CD8-positive, alpha-beta memory T cell (primary cell): ENCODE measurements around the gene PRDM4. TPM values are rescaled to one million over a fixed set of nuclear protein-coding genes. Genes with fewer than 3 reads are reported as not detected.
"Not testable (repeated sequence)": the region's sequence is repeated elsewhere in the genome, so short reads cannot be mapped to it uniquely, and the experiment has no call there.

Experiments
- CTCF ChIA-PET: fragments of 350-600 bp; sonication (Branson Sonifier 250); formaldehyde crosslinking; loops from one replicate; lab custom pipeline; 2021; ENCODE audit warnings: antibody characterized with exemption; lab: Charles Lee
- POLR2A ChIA-PET: fragments of 350-600 bp; sonication (Branson Sonifier 250); formaldehyde crosslinking; loops from one replicate; lab custom pipeline; 2021; ENCODE audit warnings: antibody characterized with exemption; lab: Charles Lee
- DNase-seq, 5 donors: peaks; one replicate each; pipeline versions ENCODE4 v3.0.0 to v3.0.0-alpha.2; 2020 to 2022; ENCODE audit warnings: mixed read lengths in 1 of 5
- H3K27ac ChIP-seq: one replicate; pipeline ENCODE4 v1.7.0; 2013; ENCODE audit warnings: low read depth, mild to moderate bottlenecking, low read length, moderate library complexity
- H3K27me3 ChIP-seq: 2 replicates; pipeline ENCODE4 v1.7.0; 2013; ENCODE audit warnings: low read length, mild to moderate bottlenecking; ENCODE audit not compliant: insufficient read depth, poor library complexity, severe bottlenecking
- H3K36me3 ChIP-seq: 2 replicates; pipeline ENCODE4 v1.7.0; 2013; ENCODE audit warnings: mild to moderate bottlenecking, low read length, moderate library complexity; ENCODE audit not compliant: insufficient read depth
- H3K4me1 ChIP-seq: 2 replicates; pipeline ENCODE4 v1.7.0; 2013; ENCODE audit warnings: mild to moderate bottlenecking, low read length, moderate library complexity; ENCODE audit not compliant: insufficient read depth
- H3K4me3 ChIP-seq: 2 replicates; pipeline ENCODE4 v1.7.0; 2013; ENCODE audit warnings: mild to moderate bottlenecking, low read length
- H3K9me3 ChIP-seq: 2 replicates; pipeline ENCODE4 v1.7.0; 2013; ENCODE audit warnings: mild to moderate bottlenecking, low read length
- H3K27ac Mint-ChIP-seq, 8 donors: one replicate each; pipeline ENCODE4 v1.8.0; 2020 to 2021; ENCODE audit warnings: mixed read lengths in 8 of 8, mild to moderate bottlenecking in 6 of 8, inconsistent platforms in 3 of 8, moderate library complexity in 3 of 8
- H3K27me3 Mint-ChIP-seq, 2 donors: one replicate each; pipeline ENCODE4 v1.8.0; 2020 to 2021; ENCODE audit warnings: mixed read lengths in 2 of 2, mild to moderate bottlenecking in 1 of 2, moderate library complexity in 1 of 2
- H3K36me3 Mint-ChIP-seq, 3 donors: one replicate each; pipeline ENCODE4 v1.8.0; 2020 to 2021; ENCODE audit warnings: mixed read lengths in 3 of 3, inconsistent platforms in 1 of 3, mild to moderate bottlenecking in 1 of 3
- H3K4me1 Mint-ChIP-seq, 3 donors: one replicate each; pipeline ENCODE4 v1.8.0; 2020 to 2021; ENCODE audit warnings: mixed read lengths in 3 of 3, inconsistent platforms in 1 of 3, mild to moderate bottlenecking in 1 of 3
- H3K4me3 Mint-ChIP-seq, 7 donors: one replicate each; pipeline ENCODE4 v1.8.0; 2020 to 2021; ENCODE audit warnings: mixed read lengths in 7 of 7, mild to moderate bottlenecking in 6 of 7, moderate library complexity in 4 of 7, inconsistent platforms in 2 of 7
- H3K9me3 Mint-ChIP-seq, 5 donors: one replicate each; pipeline ENCODE4 v1.8.0; 2020 to 2022; ENCODE audit warnings: mixed read lengths in 5 of 5, mild to moderate bottlenecking in 3 of 5, moderate library complexity in 2 of 5, inconsistent platforms in 1 of 5
- polyA plus RNA-seq: library from polyadenylated mRNA; unstranded; fragments of 300-500 nt; fragmentation: Illumina TruSeq; gene quantifications from one replicate; pipeline ENCODE4 v1.2.3, GENCODE V29; 2021
- total RNA-seq, 2 experiments: library from RNA; stranded (reverse); gene quantifications; one replicate each; pipeline ENCODE4 v1.2.3, GENCODE V29; 2021

PRDM4 gene
- total and polyA plus RNA-seq, 3 experiments from 2014 or later, result 25.2 to 33.8 (median 30.5) TPM

- Histone ChIP-seq H3K4me3 (no peak overlapping the region), H3K27me3 (no peaks in the 10 kb centered on the region), H3K9me3 (no peaks in the 10 kb centered on the region), H3K36me3 (peaks cover 64% of the 10 kb centered on the region), H3K27ac (no peak overlapping the region), H3K4me1 (no peaks in the 10 kb centered on the region)
- ChIA-PET CTCF (no interaction called here), POLR2A (no interaction called here)
- H3K4me3 Mint-ChIP-seq, result no peak overlapping the region
- H3K9me3 Mint-ChIP-seq, result peaks cover 0 to 2% (median 0%) of the 10 kb centered on the region in 5 donors
- H3K27ac Mint-ChIP-seq, result no peak overlapping the region
- H3K27me3 Mint-ChIP-seq, result no peaks in the 10 kb centered on the region
- peaks cover 49 to 92% (median 51%) of the 10 kb centered on the region in 3 donors for H3K36me3 Mint-ChIP-seq
- H3K4me1 Mint-ChIP-seq, result peaks cover 0 to 15% (median 4%) of the 10 kb centered on the region in 3 donors
- DNase-seq, result no peak
Measured at GRCh38 chr12:107704041-107704440, 56.9 kb downstream of the PRDM4 start.

- H3K27me3 ChIP-seq, result no peaks in the 10 kb centered on the region
- CTCF ChIA-PET, result interaction anchor here (1.2 kb wide), 1 partner anchor 41 kb away, joined by 3 read pairs; no protein-coding TSS in a partner anchor
- no peaks in the 10 kb centered on the region for H3K4me1 ChIP-seq
- Mint-ChIP-seq H3K36me3 (peaks cover 40 to 93% (median 46%) of the 10 kb centered on the region in 3 donors), H3K4me3 (no peak overlapping the region), H3K27me3 (no peaks in the 10 kb centered on the region), H3K27ac (no peak overlapping the region), H3K4me1 (peaks cover 0 to 10% (median 0%) of the 10 kb centered on the region in 3 donors), H3K9me3 (peaks cover 0 to 2% (median 0%) of the 10 kb centered on the region in 5 donors)
- no peak overlapping the region for H3K4me3 ChIP-seq
- POLR2A ChIA-PET, result no interaction called here
- H3K9me3 ChIP-seq, result no peaks in the 10 kb centered on the region
- DNase-seq, result no peak
- no peak overlapping the region for H3K27ac ChIP-seq
- peaks cover 68% of the 10 kb centered on the region for H3K36me3 ChIP-seq
Measured at GRCh38 chr12:107702106-107702505, 58.8 kb downstream of the PRDM4 start.

- POLR2A ChIA-PET, H3K27me3 Mint-ChIP-seq: not testable (repeated sequence)
- H3K36me3 Mint-ChIP-seq, result peaks cover 25 to 91% (median 45%) of the 10 kb centered on the region in 3 donors
Measured at GRCh38 chr12:107695772-107696171, 65.2 kb downstream of the PRDM4 start.

GRCh38 chr12:107685360-107686248 is 75.3 kb downstream of the PRDM4 start, which contains the start of gene PWP1:
Gene PWP1 (plus strand): TSS chr12:107685799. CDS start chr12:107685900, 101 bp downstream.
- CTCF ChIA-PET, result interaction anchor here (1.0 to 2.5 kb wide), 3 partner anchors 9 to 72 kb away, joined by 3 to 12 read pairs (median 10); no protein-coding TSS in a partner anchor
- Histone ChIP-seq H3K36me3 (peaks cover 12% of the 10 kb centered on the region), H3K4me3 (peak within 1 kb of the TSS; percentile 83), H3K4me1 (peaks cover 23% of the 10 kb centered on the region), H3K9me3 (no peaks in the 10 kb centered on the region), H3K27ac (peak within 1 kb of the TSS; percentile 86), H3K27me3 (no peaks in the 10 kb centered on the region)
- Mint-ChIP-seq H3K9me3 (no peaks in the 10 kb centered on the region), H3K27me3 (peaks cover 0 to 1% of the 10 kb centered on the region in 2 donors), H3K4me1 (peaks cover 23 to 39% (median 36%) of the 10 kb centered on the region in 3 donors), H3K36me3 (peaks cover 4 to 41% (median 14%) of the 10 kb centered on the region in 3 donors), H3K27ac (peak within 1 kb of the TSS; percentile 91 to 99 (median 98)), H3K4me3 (peak within 1 kb of the TSS; percentile 87 to 98 (median 96))
- POLR2A ChIA-PET, result interaction anchor here (1.0 kb wide), 2 partner anchors 10 to 592 kb away, joined by 3 to 6 read pairs; partner anchors contain the start of gene CRY1
- DNase-seq, result peak; percentile 93 to 96 (median 95)

More at GRCh38 chr12:107695772-107696171, 65.2 kb downstream of the PRDM4 start:
- H3K27me3 ChIP-seq, H3K9me3 Mint-ChIP-seq, CTCF ChIA-PET, H3K9me3 ChIP-seq, H3K4me1 ChIP-seq, DNase-seq, H3K27ac ChIP-seq, H3K4me3 Mint-ChIP-seq, H3K4me3 ChIP-seq: not testable (repeated sequence)
- H3K36me3 ChIP-seq, result peaks cover 76% of the 10 kb centered on the region
- Mint-ChIP-seq H3K4me1 (peaks cover 0 to 12% (median 3%) of the 10 kb centered on the region in 3 donors), H3K27ac (peak overlapping the region in 1 of 8 donors; percentile 42)

GRCh38 chr12:107684990-107685359 is 76.0 kb downstream of the PRDM4 start:
- Histone ChIP-seq H3K4me3 (peak overlapping the region; percentile 83), H3K9me3 (no peaks in the 10 kb centered on the region), H3K27ac (peak overlapping the region; percentile 86), H3K36me3 (peaks cover 9% of the 10 kb centered on the region), H3K4me1 (peaks cover 23% of the 10 kb centered on the region), H3K27me3 (no peaks in the 10 kb centered on the region)
- Mint-ChIP-seq H3K4me3 (peak overlapping the region; percentile 87 to 98 (median 96)), H3K27me3 (peaks cover 0 to 4% of the 10 kb centered on the region in 2 donors), H3K36me3 (peaks cover 4 to 35% (median 13%) of the 10 kb centered on the region in 3 donors), H3K27ac (peak overlapping the region; percentile 91 to 99 (median 98)), H3K4me1 (peaks cover 23 to 39% (median 36%) of the 10 kb centered on the region in 3 donors), H3K9me3 (no peaks in the 10 kb centered on the region)
- ChIA-PET CTCF (interaction anchor here (2.4 to 2.5 kb wide), 2 partner anchors 9 to 14 kb away, joined by 10 to 12 read pairs; no protein-coding TSS in a partner anchor), POLR2A (interaction anchor here (1.0 kb wide), 2 partner anchors 9 to 591 kb away, joined by 3 to 6 read pairs; partner anchors contain the start of gene CRY1)
- no peak for DNase-seq

- Mint-ChIP-seq H3K27me3 (peaks cover 0 to 4% of the 10 kb centered on the region in 2 donors), H3K4me3 (peak overlapping the region; percentile 87 to 98 (median 96)), H3K36me3 (peaks cover 4 to 27% (median 7%) of the 10 kb centered on the region in 3 donors), H3K9me3 (no peaks in the 10 kb centered on the region), H3K4me1 (peaks cover 23 to 39% (median 36%) of the 10 kb centered on the region in 3 donors), H3K27ac (peak overlapping the region in 7 of 8 donors; percentile 91 to 99 (median 98))
- Histone ChIP-seq H3K36me3 (peaks cover 4% of the 10 kb centered on the region), H3K27me3 (no peaks in the 10 kb centered on the region), H3K4me1 (peaks cover 23% of the 10 kb centered on the region), H3K9me3 (no peaks in the 10 kb centered on the region), H3K4me3 (no peak overlapping the region), H3K27ac (no peak overlapping the region)
- DNase-seq, result no peak
- ChIA-PET POLR2A (no interaction called here), CTCF (interaction anchor here (2.4 kb wide), 1 partner anchor 14 kb away, joined by 10 read pairs; no protein-coding TSS in a partner anchor)
Measured at GRCh38 chr12:107684029-107684795, 76.7 kb downstream of the PRDM4 start.
